Measurements from ENCODE around the gene GRM7.

DNA sequence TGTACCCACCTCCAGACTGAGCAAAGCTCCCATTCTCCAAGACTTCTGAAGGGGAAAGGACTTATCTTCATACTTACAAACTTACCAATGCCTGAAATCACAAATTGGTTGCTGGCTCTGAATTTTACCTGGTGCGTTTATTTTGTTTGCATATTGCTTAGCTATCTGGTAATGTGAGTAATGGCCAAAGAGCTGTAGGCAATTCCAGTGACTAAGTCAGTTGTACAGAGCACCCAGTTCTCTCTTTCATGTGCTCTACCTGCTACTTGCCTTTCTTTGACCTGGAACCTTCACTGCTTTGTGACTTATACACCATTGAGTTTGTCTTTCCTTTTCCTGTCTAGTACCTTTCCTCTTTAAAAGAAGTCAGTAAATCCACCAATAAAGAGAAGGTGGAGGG is 884.8 kb downstream of the GRM7 start:
- TF ChIP-seq, protein P1, sequence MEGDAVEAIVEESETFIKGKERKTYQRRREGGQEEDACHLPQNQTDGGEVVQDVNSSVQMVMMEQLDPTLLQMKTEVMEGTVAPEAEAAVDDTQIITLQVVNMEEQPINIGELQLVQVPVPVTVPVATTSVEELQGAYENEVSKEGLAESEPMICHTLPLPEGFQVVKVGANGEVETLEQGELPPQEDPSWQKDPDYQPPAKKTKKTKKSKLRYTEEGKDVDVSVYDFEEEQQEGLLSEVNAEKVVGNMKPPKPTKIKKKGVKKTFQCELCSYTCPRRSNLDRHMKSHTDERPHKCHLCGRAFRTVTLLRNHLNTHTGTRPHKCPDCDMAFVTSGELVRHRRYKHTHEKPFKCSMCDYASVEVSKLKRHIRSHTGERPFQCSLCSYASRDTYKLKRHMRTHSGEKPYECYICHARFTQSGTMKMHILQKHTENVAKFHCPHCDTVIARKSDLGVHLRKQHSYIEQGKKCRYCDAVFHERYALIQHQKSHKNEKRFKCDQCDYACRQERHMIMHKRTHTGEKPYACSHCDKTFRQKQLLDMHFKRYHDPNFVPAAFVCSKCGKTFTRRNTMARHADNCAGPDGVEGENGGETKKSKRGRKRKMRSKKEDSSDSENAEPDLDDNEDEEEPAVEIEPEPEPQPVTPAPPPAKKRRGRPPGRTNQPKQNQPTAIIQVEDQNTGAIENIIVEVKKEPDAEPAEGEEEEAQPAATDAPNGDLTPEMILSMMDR (IDR thresholded peaks at IDR 0.05; ENCODE audit: low read depth, low read length): no peak
- TF ChIP-seq EZH2phosphoT487 (IDR thresholded peaks at IDR 0.05; ENCODE audit: low read depth): no peak
